ENCODE measurements around the gene PLXND1. TPM values are rescaled to one million over a fixed set of nuclear protein-coding genes. Genes with fewer than 3 reads are reported as not detected.
"Not testable (repeated sequence)": the region's sequence is repeated elsewhere in the genome, so short reads cannot be mapped to it uniquely, and the experiment has no call there.

The PLXND1 gene
- total RNA-seq, 1 donor from 2014 or later: 37.7 TPM

GRCh38 chr3:129614435-129614834, 8.0 kb upstream of the PLXND1 start:
- DNase-seq (ENCODE audit: low read depth): no peak

DNA sequence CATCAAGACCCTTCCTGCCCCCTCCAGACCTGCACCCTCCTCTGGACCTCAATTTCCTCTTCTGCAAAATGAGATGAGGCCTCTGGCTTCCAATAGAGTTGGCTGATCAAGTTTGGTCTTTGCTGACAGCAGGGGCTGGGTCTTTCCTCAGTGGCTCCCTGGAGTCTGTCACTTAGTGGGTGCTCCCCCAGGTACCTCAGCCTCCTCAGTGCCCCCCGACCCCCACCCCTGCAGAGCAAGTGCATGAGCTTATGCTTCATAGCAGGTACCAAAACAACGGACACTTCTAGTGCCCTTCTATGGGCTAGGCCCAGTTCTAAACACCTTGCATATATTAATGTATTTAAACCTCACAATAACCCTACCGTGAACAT, 6.9 kb upstream of the PLXND1 start:
- DNase-seq (ENCODE audit: low read depth): no peak

DNA sequence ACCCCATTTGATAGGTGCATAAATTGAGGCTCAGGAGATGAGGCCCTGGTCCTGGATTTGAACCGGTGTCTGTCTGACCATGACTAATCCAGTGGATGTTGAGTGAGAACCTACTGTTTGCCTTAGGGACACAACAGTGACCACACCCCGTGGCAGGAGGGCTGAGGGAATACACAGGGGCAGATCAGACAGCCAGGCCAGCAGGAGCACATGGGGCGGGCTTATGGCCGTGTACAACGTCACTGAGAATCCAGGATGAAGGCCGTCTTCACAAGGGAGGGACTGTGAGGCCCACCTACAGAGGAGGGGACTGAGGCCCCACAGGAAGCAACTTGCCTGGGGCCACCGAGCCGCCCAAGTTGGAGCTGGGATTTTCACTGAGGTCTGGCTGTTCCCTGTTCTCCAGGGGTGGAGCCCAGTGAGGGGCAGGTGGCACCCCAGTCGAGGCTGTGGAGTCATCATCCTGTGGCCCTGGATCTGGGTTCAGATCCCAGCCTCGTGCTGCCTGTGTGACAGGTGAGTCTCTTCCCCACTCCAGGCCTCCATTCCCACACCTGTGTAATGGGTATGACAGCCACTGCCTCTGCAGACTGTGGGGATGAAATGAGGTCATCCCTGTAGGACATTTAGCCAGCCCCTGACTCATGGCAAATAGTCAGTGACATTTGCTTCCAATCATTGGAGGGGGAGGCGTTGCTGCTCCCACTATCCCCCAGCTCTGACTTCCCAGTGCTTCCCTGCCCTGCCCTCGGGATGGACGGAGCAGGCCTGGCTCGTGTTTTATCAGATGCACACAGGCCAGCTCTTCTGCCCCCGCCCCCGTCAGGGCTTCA, 6.3 kb upstream of the PLXND1 start:
- peak; percentile 28 for DNase-seq (ENCODE audit: low read depth)

DNA sequence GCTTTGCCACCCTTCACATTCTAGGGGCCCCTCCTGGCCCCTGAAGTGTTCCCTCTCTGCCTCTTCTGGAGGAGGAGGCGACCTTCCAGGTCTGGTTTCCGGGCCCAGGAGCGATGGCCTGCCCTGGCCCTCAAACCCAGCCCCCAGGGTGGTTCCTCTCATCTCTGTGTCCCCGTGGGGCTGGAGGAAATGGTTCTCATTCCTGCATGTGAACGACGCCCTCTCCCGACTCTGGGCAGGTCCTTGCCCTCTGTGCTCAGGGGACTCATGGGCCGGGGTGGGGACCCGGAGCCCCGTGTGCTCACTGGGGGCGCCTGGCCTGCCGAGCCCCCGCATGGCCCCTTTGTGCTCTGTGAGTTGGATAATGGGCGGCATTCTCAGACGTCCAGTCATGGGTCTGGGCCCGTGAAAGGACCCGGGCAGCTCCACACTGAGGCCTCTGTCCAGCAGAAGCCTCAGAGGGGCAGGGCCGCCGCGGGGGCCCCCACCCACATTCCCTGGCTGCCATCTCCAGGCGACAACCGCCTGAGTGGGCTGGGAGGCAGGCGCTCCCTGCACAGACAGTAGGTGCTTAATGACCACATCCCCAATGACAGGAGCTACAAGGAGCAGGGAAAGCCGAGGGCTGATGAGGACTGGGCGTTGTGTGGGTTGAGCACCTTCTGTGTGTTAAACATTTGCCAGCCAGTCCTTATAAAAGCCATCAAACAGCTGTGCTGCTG, 5.5 kb upstream of the PLXND1 start:
- peak; percentile 83 for DNase-seq (ENCODE audit: low read depth)

DNA sequence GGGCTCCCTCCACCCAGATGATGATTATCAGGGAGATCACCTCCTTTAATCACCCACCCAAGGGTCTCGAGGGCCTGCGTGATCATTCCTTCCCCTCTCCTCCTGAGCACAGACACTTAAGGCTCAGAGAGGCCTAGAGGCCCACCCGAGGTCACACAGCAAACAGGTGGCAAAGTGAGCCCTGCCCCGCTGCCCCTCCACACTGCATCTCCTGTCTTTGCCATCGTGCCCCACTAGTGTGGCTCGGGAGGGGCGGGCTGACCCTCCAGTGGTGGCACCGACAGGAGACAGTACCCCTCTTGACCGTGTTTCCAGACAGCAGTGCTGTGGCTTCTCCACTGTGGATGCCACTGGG, 4.9 kb upstream of the PLXND1 start:
- no peak for DNase-seq (ENCODE audit: low read depth)

DNA sequence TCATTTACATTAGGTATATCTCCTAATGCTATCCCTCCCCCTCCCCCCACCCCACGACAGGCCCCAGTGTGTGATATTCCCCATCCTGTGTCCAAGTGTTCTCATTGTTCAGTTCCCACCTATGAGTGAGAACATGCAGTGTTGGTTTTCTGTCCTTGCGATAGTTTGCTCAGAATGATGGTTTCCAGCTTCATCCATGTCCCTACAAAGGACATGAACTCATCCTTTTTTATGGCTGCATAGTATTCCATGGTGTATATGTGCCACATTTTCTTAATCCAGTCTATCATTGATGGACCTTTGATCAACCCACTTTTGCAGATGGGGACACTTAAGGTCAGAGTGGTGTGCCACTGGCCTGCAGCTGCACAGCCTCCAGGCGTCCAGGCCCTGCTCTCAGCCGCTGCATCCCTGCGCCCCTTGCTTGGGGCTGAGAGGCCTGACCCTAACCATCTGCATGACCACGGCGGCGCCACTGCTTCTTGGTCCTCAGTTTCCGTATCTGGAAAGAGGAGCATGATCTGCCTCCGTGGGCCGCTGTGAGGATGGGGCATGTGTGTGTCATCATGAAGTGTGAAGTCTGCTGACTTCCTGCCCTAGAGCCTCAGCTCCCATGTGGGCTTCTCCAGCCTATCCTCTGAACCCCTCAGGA, 4.4 kb upstream of the PLXND1 start:
- DNase-seq (ENCODE audit: low read depth): not testable (repeated sequence)

- no peak for DNase-seq (ENCODE audit: low read depth)
Measured at GRCh38 chr3:129610276-129610675, 3.8 kb upstream of the PLXND1 start.

DNA sequence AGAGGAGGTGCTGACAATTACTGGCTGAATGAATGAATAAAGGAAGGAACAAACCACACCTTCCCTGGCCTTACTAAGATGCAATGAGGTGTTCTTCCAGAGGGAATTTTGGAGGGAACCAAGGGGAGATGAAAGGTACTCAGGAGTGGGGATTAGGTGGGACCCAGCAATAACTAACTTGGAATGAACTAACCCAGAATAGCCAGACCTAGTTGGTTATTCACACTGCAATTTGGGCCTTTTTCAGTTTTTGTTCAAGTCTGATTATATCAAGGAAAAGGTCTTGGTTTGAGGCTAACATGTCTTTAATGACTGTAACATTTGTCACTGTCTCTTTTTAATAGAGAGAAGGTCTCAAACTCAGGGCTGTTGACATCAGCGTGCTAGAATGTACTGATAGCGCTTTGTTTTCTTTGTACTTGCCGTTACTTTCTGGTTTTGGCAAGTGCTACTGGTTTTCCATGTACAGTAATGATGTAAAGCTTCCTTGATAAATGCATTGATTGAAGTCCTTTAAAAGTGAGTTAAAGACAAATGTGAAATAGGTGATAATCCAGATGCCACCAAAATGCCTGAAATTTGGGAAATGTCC, 3.2 kb upstream of the PLXND1 start:
- no peak for DNase-seq (ENCODE audit: low read depth)

DNA sequence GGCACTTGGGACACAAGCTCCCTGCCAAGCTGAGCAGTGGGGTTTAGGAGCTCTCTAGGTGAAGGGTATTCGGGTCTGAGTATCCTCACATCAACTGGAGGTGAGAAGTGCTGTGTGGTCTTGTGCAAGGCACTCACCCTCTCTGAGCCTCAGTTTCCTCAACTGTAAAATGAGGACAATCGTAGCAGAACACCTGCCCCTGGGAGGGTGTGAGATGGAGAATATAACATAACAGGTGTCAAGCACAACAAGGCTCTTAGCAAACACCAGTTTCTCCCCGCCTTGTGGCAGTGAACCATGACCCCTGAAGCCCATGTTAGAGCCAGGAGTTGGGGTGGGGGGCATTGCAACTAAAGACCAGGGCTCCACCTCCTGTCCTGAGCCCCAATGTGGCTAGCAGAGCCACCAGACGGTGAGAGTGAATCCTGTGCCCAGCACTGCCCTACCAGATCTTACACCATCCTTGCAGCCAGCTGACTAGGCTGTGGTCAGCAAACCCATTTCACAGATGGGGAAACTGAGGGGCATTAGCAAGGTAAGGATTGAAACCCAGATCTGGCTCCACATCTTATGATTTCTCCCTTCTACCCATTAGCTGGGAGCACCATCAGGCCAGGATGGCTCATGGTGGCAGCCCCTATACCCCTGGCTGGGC, 2.6 kb upstream of the PLXND1 start:
- DNase-seq (ENCODE audit: low read depth): no peak

DNA sequence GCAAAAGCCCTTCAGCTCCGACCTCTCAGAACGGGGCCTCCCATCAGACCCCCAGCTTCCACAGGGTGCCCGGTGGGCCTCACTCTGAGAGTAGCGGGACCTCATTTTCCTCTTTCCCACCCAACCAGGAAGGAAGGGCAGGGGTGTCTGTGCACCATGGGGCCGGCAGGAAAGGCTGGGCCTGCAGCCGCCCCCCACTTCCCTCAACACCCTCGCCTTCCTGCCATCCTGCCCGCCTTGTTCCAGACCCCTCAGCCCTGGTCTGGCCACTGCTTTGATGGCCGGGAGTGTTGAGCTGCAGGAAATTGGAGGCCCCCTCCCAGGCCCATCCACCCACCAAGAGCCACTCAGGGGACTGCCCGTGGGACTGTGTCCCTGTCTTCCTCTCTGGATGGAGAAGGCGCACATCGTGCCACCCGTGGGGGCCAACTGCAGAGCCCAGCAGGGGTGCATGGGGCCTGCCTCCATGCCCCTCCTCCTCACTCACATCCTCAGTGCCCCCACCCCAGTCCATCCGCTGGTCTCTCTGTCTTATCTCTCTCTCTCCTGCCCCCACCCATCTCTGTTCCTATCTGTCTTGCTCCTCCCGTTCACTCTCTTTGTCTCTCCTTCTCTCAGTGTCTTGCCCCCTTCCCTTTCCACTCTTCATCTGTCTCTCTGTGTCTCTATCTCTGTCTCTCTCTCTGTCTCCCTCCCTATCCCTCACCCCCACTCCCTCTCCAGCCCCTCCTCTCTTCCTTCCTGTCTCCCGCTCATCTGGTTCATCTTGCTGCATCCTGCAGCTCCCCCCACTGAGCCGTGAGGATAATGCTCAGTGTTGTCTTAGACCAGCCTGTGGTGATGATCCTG, 1.8 kb upstream of the PLXND1 start:
- DNase-seq (ENCODE audit: low read depth): peak; percentile 44

- DNase-seq (ENCODE audit: low read depth): no peak
Measured at GRCh38 chr3:129607391-129608068, 1.1 kb upstream of the PLXND1 start.

- peak; percentile 70 for DNase-seq (ENCODE audit: low read depth)
Measured at GRCh38 chr3:129605922-129606635, 397 bp downstream of the PLXND1 start.

DNA sequence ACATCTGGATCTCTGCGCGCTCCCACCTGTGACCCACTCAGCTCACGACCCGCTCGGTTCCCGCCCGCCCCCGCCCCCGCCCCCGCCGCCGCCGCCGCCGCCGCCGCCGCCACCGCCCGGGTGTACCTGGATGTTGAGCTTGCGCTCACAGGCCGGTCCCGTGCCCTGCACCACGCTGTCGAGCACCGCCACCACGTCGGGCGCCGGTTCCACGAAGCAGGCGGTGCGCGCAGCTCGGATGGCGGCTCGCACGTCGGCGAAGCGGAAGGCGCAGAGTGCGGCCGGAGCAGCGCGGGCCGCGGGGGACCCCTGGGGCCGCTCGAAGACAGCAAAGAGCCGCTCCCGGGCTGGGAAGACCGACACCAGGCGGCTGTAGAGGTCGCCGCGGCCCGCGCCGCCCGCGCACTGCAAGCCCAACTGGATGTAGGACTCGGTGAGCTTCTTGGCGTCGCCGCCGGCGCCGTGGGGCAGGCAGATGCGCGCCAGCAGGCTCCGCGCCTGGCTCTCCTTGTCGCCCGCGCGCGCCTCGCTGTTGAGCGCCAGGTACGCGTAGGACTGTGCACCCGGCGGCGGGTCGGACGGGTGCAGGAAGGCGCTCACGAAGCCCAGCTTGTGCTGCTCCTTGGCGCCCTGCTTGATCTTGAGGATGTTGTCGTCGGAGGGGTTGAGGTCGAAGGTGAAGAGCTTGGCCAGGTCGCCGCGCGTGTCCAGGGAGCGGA, 1.1 kb downstream of the PLXND1 start:
- DNase-seq (ENCODE audit: low read depth): peak; percentile 49

- DNase-seq (ENCODE audit: low read depth): no peak
Measured at GRCh38 chr3:129604767-129605166, 1.7 kb downstream of the PLXND1 start.

DNA sequence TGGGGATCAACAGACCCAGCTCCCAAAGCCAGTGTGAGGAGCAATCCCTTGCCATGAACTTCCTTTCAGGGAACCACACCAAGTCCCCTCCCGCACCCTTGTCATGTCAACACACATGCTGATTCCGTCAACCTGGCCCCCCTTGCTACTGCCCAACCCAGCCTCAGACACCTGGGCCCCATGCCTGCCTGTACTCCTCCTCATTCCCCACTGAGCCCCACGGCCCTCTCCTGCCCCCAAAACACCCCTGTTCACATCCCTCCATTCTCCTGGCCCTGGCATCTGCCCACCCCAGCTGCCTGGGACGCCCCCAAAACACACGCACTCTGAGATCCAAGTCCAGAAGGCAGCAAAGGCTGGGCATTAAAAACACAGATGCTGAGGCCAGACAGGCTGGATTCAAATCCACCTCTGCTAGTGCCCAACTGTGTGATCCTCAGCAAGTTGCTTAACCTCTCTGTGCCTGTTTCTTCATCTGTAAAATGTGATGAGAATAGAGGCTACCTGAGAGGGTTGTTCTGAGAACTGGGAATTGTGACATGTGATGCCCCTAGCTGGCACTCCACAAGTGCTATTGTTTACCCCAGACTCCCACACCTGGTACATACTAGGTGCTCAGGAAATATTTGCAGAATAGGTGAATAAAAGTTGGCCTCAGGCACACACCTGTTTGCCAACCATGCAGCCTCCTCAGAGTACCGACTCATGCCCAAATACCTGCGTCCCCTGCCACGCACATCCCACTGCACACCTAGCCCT, 2.3 kb downstream of the PLXND1 start:
- DNase-seq (ENCODE audit: low read depth): no peak

GRCh38 chr3:129603561-129603942, 2.9 kb downstream of the PLXND1 start:
- no peak for DNase-seq (ENCODE audit: low read depth)

DNA sequence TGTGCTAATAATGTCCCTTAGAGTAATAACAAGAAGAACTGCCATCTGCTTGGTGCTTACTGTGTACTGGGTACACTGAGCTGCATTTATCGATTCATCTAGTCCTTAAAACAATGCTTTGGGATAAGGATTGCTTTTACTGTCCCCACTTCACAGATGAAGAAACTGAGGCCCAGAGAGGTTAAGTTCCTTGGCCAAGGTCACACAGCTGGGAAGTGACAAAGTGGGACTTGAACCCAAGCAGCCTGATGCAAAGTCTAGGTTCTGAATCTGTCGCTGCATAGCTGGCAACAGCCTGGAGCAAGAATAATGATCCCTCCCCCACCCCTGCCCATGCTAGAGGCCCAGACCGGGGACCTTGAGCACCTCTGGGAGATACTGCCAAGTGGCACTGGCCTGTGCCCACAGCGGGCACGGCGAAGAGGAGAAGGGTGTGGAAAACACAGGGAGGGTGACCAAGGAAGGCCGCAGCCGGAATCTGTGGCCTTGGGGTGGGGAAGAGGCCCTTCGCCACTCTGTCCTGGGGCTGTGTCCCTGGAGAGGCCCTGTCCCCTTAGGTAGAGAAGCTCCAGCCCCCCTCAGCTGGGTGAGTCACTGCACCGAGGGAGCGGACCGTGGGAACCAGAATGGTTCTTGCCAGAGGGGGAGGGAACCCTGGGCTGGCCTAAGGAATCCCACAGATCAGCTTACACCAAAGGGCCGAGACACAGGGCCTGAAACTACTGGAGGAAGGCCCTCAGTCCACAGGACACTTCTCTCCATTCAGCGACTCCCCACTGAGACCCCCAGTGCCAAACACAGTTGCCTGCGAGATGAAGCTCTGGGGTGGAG, 3.5 kb downstream of the PLXND1 start:
- DNase-seq (ENCODE audit: low read depth): peak; percentile 88
